Lung (tissue), 12 donors: ENCODE data around the gene GABPB1. TPM values are rescaled to one million over a fixed set of nuclear protein-coding genes. Genes with fewer than 3 reads are reported as not detected.

Experiments
- ATAC-seq: fragments of 200-7000 bp; cut with Tn5 transposase; one replicate; pipeline ENCODE4 v1.9.1; 2020; ENCODE audit warnings: moderate number of reproducible peaks; ENCODE audit not compliant: insufficient read depth, low FRiP score
- DNase-seq, 3 donors: peaks; one replicate each; pipeline ENCODE4 v3.0.0-alpha.2; 2013 to 2017
- H3K27ac ChIP-seq, 2 donors: one replicate each; pipeline ENCODE4 v1.5.1; 2013; ENCODE audit warnings: mild to moderate bottlenecking in 2 of 2, moderate library complexity in 2 of 2, control low read depth in 1 of 2, inconsistent platforms in 1 of 2, low read depth in 1 of 2, low read length in 1 of 2
- H3K27me3 ChIP-seq, 3 donors: one replicate each; pipeline ENCODE4 v1.5.1; 2013; ENCODE audit warnings: low read length in 2 of 3; ENCODE audit not compliant: control insufficient read depth in 3 of 3, insufficient read depth in 3 of 3
- H3K36me3 ChIP-seq, 4 donors: one replicate each; pipeline ENCODE4 v1.5.1; 2013; ENCODE audit warnings: low read length in 4 of 4, mild to moderate bottlenecking in 1 of 4, moderate library complexity in 1 of 4; ENCODE audit not compliant: control insufficient read depth in 4 of 4, insufficient read depth in 4 of 4
- H3K4me1 ChIP-seq, 5 donors: one replicate each; pipeline ENCODE4 v1.5.1; 2013; ENCODE audit warnings: low read length in 5 of 5, mild to moderate bottlenecking in 2 of 5, moderate library complexity in 1 of 5; ENCODE audit not compliant: control insufficient read depth in 5 of 5, insufficient read depth in 5 of 5
- H3K4me3 ChIP-seq: one replicate; pipeline ENCODE4 v1.5.1; 2013; ENCODE audit warnings: mild to moderate bottlenecking, control low read depth, moderate library complexity
- H3K9ac ChIP-seq, 2 donors: one replicate each; pipeline ENCODE4 v1.5.1; 2013; ENCODE audit warnings: low read length in 2 of 2, control low read depth in 1 of 2; ENCODE audit not compliant: insufficient read depth in 1 of 2
- H3K9me3 ChIP-seq, 4 donors: one replicate each; pipeline ENCODE4 v1.5.1; 2013; ENCODE audit warnings: low read length in 3 of 4, mild to moderate bottlenecking in 1 of 4, moderate library complexity in 1 of 4; ENCODE audit not compliant: control insufficient read depth in 4 of 4, insufficient read depth in 3 of 4
- WGBS, 2 donors: extraction: QIAGEN DNeasy Blood & Tissue Kit; methylation state at CpG; one replicate each; pipeline ENCODE4 v1.1.7; 2013; 5-methylcytosine and 5-hydroxymethylcytosine counted together
- polyA plus RNA-seq, 2 donors: library from polyadenylated mRNA; stranded (reverse); fragments of 200-250 nt; gene quantifications; one replicate each; pipeline ENCODE4 v1.2.1, GENCODE V29; 2013
- total RNA-seq, 2 donors: library from RNA; depleted of rRNA in 1 of 2; stranded (reverse); fragments of >200 nt in 1 of 2; gene quantifications; one replicate each; pipeline ENCODE4 v1.2.1, GENCODE V29; 2014 to 2021
- TF ChIP-seq, protein P1 (sequence below): IDR thresholded peaks from 2 replicates; pipeline ENCODE4 v1.5.1; 2012; ENCODE audit warnings: mild to moderate bottlenecking; ENCODE audit errors: control extremely low read depth, extremely low read depth
- donor health status: control.
- donor health status: control.
- donor health status: Bipolar disorder and iron deficiency.
- donor health status: healthy.
- donor health status: DM: yes; HTN: yes; CAD: no.

GABPB1 gene
- total and polyA plus RNA-seq, 4 donors = 6.1 to 42.8 (median 13.6) TPM

DNA sequence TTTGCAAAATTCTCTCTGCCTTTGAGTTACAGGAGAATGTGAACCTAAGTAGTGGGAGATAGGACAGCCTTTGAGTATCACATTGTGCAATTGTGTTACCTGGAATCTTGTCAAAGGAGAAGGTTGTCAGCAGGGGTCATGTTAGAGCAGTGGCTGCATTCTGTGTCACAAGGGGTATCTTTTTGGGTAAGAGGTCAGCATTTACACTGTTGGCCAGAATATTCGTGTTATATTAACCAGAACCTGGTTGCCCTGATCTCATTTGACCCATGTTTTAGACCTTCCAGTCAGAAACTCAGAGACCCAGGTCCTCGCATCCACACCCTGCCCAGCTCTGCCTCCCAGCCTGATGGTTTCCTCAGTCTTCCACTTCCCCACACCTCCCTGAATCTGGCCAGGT is 116.7 kb downstream of the GABPB1 start:
- ATAC-seq = no peak
- WGBS, 2 donors = 86 to 93% methylated on average over 2 of the region's 2 CpGs

DNA sequence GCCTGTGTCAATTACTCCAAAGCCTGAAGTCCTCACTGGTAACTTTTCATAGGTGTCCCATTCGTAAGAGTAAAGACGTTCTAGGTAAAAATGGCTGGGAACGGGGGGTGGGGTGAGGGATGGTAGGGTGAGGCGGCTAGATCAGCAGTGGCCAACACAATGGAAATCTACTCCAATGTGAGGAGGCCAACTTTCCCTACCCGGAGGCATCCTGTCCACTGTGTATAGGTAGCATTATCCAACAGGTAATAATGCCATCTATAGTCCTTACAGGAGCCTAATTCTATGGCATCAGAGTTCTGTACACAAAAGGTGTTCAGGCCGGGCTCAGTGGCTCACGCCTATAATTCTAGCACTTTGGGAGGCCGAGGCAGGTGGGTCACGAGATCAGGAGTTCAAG is 118.6 kb downstream of the GABPB1 start:
- Histone ChIP-seq H3K9ac (no peak overlapping the region), H3K27me3 (no peaks in the 10 kb centered on the region), H3K4me1 (no peaks in the 10 kb centered on the region), H3K36me3 (no peaks in the 10 kb centered on the region), H3K4me3 (no peak overlapping the region), H3K9me3 (no peaks in the 10 kb centered on the region), H3K27ac (no peak overlapping the region)
- ATAC-seq (no peak), DNase-seq (no peak)
- 95 to 97% methylated on average over 9 of the region's 9 CpGs for WGBS, 2 donors
- TF ChIP-seq, protein P1, sequence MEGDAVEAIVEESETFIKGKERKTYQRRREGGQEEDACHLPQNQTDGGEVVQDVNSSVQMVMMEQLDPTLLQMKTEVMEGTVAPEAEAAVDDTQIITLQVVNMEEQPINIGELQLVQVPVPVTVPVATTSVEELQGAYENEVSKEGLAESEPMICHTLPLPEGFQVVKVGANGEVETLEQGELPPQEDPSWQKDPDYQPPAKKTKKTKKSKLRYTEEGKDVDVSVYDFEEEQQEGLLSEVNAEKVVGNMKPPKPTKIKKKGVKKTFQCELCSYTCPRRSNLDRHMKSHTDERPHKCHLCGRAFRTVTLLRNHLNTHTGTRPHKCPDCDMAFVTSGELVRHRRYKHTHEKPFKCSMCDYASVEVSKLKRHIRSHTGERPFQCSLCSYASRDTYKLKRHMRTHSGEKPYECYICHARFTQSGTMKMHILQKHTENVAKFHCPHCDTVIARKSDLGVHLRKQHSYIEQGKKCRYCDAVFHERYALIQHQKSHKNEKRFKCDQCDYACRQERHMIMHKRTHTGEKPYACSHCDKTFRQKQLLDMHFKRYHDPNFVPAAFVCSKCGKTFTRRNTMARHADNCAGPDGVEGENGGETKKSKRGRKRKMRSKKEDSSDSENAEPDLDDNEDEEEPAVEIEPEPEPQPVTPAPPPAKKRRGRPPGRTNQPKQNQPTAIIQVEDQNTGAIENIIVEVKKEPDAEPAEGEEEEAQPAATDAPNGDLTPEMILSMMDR = no peak

More for the DNA sequence above, 116.7 kb downstream of the GABPB1 start:
- TF ChIP-seq, protein P1 = no peak
- Histone ChIP-seq H3K4me3 (no peak overlapping the region), H3K4me1 (no peaks in the 10 kb centered on the region), H3K36me3 (no peaks in the 10 kb centered on the region), H3K9ac (no peak overlapping the region), H3K27ac (no peak overlapping the region), H3K27me3 (no peaks in the 10 kb centered on the region), H3K9me3 (no peaks in the 10 kb centered on the region)
- no peak for DNase-seq

DNA sequence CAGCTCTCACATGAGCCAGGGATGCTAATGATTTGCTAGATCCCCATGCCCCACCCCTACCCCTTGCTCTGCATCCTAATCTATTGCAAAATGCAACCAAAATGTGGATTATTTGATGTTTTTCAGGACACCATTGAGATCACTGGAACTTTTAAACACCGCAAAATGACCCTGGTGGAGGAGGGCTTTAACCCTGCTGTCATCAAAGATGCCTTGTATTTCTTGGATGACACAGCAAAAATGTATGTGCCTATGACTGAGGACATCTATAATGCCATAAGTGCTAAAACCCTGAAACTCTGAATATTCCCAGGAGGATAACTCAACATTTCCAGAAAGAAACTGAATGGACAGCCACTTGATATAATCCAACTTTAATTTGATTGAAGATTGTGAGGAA is 119.2 kb downstream of the GABPB1 start:
- ATAC-seq = no peak
- no peak overlapping the region for H3K4me3 ChIP-seq
- DNase-seq = no peak
- H3K36me3 ChIP-seq = no peaks in the 10 kb centered on the region
- no peaks in the 10 kb centered on the region for H3K9me3 ChIP-seq
- H3K27ac ChIP-seq = no peak overlapping the region
- H3K27me3 ChIP-seq = no peaks in the 10 kb centered on the region
- no peak overlapping the region for H3K9ac ChIP-seq
- WGBS, 2 donors = 88 to 92% methylated on average over 1 of the region's 1 CpG
- no peaks in the 10 kb centered on the region for H3K4me1 ChIP-seq
- TF ChIP-seq, protein P1 = no peak

DNA sequence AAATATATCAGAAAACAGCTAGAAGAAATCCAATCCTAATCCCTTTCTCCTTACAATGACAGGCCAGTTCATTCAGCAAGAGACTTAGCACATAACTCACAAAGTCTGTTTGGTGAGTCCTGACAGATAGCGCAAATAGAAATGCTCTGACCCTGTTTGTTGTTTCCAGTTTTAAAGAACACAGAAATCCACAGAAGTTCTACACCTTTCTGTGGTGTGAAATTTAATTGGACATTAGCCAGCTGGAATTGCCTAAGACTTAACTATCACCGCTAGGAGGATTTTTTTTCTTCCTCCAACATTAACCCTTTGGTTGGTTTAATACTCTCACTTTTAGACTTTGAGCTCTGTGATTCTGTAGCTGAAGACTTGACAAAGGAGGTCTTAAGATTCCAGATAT is 120.2 kb downstream of the GABPB1 start:
- Histone ChIP-seq H3K27me3 (no peaks in the 10 kb centered on the region), H3K9me3 (no peaks in the 10 kb centered on the region), H3K4me1 (no peaks in the 10 kb centered on the region), H3K9ac (no peak overlapping the region), H3K27ac (no peak overlapping the region), H3K4me3 (no peak overlapping the region), H3K36me3 (no peaks in the 10 kb centered on the region)
- 47 to 56% methylated on average over 2 of the region's 2 CpGs for WGBS, 2 donors
- ATAC-seq (no peak), DNase-seq (peak in 1 of 3 donors; percentile 28)
- TF ChIP-seq, protein P1 = no peak
